PC-9 (cell line): ENCODE data around the gene VAC14.

Source experiments
- EZH2 ChIP-seq: fragments of 200-600 bp; sonication (generic); IDR thresholded peaks from 2 replicates; pipeline ENCODE4 v1.8.0; 2017; ENCODE audit warnings: antibody characterized with exemption, low read depth
- TF ChIP-seq, protein P1 (sequence below): fragments of 200-600 bp; sonication (generic); conservative IDR thresholded peaks from 2 replicates; pipeline ENCODE4 v1.6.1; 2017; ENCODE audit warnings: mixed run types, antibody characterized with exemption, mild to moderate bottlenecking, moderate library complexity

DNA sequence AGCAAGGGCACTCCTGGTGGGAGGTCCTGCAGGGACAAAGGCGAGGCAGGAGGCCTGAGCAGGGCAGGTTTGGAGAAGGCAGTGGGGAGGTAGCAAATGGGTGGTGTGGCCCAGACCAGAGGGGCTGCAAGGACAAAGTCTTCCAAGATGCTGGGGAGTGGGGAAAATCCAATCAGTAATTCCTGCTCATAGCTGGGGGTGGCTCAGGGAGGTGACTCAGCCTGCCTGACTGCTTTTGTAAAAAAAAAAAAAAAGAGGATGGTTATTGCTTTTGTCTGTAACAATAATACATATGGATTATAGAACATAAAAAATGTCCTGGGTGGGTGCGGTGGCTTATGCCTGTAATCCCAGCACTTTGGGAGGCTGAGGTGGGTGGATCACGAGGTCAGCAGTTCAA, 149.4 kb downstream of the VAC14 start:
- TF ChIP-seq, protein P1, sequence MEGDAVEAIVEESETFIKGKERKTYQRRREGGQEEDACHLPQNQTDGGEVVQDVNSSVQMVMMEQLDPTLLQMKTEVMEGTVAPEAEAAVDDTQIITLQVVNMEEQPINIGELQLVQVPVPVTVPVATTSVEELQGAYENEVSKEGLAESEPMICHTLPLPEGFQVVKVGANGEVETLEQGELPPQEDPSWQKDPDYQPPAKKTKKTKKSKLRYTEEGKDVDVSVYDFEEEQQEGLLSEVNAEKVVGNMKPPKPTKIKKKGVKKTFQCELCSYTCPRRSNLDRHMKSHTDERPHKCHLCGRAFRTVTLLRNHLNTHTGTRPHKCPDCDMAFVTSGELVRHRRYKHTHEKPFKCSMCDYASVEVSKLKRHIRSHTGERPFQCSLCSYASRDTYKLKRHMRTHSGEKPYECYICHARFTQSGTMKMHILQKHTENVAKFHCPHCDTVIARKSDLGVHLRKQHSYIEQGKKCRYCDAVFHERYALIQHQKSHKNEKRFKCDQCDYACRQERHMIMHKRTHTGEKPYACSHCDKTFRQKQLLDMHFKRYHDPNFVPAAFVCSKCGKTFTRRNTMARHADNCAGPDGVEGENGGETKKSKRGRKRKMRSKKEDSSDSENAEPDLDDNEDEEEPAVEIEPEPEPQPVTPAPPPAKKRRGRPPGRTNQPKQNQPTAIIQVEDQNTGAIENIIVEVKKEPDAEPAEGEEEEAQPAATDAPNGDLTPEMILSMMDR, result no peak
- no peak for TF ChIP-seq EZH2
